HL-60/S4 treated with retinoic acid at 250 ng/mL for 4 days and 3 days (cell line): ENCODE data around the gene DARS2.
"Not testable (repeated sequence)": the region's sequence is repeated elsewhere in the genome, so short reads cannot be mapped to it uniquely, and the experiment has no call there.

Source experiments
- in situ Hi-C: fragments of 300-500 bp; cut with MboI; formaldehyde crosslinking; loops from 2 replicates; pipeline ENCODE4 v1.7.0; 2022; ENCODE audit warnings: low sequenced_read_pairs

The DARS2 gene

DNA sequence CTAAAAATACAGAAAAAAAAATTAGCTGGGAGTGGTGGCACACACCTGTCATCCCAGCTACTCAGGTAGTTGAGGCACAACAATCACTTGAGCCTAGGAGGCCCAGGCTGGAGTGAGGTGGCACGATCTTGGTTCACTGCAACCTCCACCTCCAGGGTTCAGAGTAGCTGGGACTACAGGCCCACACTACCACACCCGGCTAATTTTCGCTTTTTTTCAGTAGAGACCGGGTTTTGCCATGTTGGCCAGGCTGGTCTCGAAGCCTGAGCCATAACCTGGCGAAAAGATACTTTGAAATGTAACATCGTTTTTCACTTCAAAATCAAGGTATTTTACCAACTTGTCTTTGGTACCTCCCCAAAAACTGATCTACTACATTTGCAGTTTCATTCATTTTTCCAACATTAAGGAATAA is 37.3 kb downstream of the DARS2 start:
- in situ Hi-C loops = no loop called here

DNA sequence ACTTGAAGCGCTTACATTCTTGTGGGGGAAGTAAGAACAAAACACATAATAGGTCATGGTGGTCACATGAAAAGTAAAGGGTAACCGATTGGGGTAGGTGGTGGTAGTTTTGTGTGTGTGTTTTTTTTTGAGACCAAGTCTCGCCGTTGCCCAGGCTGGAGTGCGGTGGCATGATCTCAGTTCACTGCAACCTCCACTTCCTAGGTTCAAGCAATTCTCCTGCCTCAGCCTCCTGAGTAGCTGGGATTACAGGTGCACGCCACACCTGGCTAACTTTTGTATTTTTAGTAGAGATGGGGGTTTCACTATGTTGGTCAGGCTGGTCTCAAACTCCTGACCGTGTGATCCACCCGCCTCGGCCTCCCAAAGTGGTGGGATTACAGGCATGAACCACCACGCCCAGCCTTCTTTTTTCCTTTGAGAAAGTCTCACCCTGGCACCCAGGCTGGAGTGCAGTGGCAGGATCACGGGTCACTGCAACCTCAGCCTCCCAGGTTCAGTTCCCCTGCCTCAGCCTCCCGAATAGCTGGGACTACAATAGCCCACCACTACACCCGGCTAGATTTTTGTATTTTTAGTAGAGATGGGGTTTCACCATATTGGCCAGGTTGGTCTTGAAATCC is 37.8 kb downstream of the DARS2 start:
- in situ Hi-C loops = not testable (repeated sequence)

DNA sequence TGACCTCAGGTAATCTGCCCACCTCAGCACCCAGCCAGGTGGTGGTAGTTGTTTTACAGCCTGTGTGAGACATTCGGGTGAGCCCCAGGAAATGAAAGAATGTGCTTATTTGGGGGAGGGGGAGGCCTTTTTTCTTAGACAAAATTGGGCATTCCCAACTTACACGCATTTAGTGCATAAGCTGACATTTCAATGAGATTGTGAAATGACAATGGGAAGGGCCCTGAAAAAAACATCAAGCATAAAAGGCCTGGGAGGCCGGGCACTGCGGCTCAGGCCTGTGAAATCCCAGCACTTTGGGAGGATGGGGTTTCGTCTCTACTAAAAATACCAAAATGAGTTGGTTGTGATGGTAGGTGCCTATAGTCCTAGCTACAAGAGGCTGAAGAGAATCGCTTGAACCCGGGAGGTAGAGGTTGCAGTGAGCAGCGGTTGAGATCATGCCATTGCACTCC is 38.3 kb downstream of the DARS2 start:
- in situ Hi-C loops = no loop called here

DNA sequence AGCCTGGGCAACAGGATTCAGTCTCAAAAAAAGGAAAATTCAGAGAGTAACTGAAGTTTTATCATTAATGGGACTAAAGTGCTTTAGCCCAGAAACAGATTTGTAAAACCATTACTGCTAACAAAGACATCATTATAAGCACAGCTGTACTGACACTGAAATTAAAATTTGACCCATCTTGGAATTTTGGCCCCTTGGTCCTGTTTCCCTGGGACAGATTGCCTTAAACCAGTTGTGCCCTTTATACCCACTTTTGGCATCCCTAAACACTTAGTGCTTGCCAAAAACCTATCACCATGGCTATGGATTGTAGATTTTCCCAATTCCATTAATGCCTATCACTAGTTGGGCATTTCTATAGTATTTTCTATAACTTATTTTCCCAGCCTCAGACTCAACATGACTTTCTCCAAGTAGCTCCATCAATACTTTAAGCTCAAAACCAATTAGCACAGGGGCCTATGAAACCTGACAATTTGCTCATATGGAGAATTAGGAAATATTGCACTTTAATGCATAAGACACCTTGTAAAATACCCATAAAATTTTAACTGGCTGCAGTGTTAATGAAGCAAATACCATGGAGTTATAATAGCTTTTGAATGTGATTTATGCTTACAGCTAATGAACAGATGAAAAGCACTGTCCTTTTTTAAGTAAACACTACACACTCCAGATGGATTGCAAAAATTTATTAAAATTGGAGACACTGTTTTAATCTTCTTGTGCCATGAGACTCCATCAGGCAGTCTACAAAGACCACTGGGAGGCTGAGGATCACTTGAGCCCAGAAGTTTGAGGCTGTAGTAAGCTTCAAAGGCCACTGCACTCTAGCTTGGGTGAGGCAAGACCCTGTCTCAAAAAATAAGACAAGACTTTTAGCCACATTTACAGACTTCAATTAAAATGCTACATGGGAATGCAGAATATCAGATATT is 39.0 kb downstream of the DARS2 start:
- in situ Hi-C loops = no loop called here

DNA sequence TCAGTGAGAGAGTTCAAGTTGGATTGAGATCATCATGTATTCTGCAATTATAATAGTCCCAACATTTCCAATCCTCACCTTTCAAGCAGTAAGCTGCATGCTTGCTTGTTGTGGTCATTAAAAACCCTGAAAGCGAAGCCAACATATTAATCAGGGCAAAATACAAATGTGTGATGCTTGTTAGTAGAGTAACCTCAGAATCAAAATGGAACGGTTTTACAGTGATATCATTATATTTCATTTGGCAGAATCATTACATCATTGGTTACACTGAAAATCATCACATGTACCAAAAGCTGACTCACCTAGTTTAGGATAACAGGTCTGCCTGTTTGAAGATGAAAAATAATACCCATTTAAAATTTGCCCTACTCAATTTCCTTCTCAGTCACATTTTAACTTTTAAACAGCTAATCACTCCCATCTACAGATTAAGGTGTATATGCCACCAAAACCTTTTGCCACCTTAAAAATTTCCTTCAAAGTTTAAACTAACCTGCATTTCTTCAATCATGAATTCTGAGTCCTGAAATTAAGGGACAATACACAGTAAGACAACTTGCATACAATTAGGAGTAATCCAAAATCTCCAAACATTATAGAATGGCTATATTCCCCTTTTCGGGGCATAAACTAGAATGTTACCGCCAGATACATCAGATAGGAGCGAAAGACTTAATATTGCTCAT is 39.9 kb downstream of the DARS2 start:
- in situ Hi-C loops = no loop called here

DNA sequence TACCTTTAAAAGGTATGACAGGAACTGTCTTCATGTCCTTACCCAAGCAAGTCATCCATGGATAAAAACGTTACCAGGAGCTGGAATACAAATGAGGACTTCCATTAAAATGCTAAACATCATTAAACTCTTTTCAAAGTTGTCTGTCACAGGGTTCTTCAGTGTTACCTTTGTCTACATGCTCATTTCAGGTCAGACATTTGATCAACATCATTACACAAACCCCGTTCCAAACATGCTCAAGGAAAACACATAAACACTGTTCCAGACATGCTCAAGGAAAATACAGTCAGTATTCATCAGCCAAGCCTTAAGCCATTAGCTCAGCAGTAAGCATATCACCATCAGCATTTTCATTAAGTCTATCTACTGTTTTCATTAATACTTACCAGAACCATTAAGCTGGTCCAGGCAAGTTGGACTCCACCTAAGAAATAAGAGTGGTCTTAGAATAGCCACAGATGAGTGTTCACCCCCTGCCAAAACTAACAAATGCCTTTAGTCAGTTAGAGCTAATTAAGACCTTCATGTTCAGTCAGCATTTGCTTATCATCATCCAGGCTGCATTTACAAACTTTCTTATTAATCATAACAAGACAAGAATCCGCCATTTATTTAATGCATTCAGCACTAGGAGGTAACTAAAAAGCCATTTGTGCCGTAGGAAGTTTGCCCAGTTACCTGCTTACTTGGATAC is 41.1 kb downstream of the DARS2 start:
- in situ Hi-C loops = no loop called here

DNA sequence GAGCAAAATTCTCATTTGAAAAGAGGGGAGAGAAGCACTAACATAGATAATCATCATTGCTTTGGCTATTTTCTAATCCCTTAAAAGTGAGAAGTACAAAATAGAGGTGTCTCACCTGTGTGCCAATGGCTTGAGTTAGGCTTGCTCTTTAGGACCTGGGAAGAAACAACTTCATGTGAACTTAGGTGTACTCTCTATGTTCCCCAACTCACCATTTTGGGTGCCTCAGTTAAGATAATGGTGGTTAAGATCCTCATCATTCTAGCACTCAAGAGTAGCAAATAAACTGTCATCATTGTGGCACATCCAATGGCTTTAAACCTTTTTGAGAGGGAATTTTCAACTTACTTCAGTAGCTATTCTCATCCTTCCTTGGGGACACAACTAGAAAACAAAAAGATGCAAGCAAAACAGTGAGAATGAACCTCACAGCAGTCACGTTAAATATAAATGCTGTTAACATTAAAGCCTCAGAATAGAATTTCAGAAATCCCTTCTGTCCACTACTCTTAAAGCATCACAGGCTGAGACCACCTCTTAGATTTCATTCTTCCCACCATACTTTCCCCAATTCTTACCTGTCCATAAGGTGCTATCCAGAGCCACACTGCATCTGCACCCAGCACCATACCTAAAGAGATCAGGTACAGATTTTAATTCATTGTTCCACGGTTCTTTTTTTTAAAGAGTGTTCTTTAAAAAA is 42.1 kb downstream of the DARS2 start:
- in situ Hi-C loops = no loop called here

DNA sequence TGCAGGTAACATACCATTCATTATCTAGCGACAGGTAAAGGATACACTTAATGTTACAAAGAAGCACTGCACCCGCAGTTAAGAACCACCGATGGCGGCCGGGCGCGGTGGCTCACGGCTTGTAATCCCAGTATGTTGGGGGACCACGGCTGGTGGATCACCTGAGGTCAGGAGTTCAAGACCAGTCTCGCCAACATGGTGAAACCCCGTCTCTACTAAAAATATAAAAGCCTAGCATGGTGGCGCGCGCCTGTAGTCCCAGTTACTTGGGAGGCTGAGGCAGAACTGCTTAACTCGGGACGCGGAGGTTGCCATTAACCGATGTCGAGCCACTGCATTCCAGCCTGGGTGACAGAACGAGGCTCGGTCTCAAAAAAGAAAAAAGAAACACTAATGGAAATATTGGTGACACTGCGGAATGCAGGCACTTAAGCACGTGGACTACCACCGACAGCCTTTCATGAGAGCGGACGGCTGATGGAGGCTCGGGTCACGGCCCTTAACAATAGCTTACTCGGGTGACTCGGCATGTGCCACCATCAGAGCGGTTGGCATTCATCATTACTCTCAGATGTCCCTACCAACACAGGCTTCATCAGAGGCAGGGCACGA is 42.8 kb downstream of the DARS2 start:
- in situ Hi-C loops = no loop called here

DNA sequence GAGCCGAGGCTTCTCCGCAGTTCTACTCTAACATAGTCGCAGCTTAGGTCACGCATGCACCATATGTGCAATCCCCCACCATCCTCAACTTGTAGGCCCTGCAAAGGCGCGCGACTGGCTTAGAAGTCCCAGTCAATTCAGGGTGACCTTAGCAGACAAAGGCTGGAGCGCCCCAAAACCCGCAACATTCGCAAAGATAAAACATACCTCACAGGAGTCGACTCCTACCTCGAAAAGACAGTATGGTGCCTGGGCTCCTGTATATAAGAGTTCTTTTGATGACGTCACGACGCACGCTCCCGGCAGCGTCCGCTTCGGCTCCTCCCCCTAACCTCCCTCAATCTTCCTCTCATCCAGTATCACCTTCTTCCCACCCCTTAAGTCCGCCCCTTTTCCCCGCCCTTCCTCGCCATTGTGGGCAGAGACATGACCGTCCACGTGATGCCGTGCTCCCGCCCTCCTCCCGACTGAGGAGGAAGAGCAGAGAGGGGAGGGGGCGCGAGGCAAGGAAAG is 43.3 kb downstream of the DARS2 start, which contains the start of gene GAS5:
TSS of gene GAS5 (minus strand) at position 237 of the 513 bp plus-strand sequence.
- in situ Hi-C loops = no loop called here

DNA sequence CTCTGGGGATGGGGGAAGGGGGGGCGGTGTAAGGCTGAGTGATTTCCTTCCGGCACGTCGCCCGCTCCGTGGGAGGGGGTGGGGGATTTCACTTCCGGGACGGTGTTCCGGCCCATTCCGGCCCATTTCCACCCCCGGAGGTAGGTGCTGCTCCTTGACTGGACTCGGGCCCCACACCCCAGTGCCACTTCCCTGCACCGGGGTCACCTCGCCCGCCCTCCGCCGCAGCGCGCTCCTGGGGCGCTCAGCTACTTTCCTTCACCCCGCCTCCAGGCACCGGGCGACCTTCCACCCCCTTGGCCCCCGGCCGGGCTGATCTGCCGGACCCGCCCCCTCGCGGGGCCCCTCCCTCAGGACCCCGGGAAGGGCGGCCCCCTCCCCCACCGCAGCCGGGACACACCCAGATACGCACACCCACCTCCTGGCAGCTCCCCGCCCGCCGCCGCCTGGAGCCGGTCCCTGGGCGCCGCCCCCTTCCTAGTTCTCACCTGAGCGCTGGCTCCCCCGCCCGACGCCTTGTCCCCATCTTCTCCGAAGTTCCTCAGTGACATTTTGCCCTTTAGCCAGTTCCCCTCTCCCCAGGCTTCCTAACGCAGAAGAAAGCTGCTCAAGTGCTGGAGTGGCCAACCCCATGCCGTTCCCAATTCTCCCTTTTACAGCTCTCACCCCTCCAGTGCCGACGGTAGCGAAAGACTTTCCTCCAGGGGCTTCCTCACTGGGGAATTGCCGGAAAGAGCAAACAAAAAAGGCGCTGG is 44.0 kb downstream of the DARS2 start, which contains the start of gene ZBTB37:
TSS of gene ZBTB37 (plus strand) at position 115 of the 755 bp plus-strand sequence. CDS start 1,846 bp downstream, outside the sequence.
- in situ Hi-C loops = no loop called here

DNA sequence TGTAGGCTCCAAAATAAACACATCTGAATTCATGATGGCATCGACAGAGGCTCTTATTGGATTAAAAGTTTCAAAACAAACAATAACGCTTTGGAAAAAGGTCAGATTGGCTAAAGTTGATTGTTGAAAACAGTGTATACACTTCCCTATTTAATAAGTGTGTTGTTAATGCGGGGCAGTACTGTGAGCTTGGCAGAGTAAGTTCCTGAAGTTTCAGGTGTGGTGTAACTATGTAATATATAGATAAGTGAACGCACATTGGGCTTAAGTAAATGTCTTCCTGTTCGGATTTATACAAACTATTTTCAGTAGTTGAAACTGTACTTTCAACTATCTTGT is 44.5 kb downstream of the DARS2 start:
- in situ Hi-C loops = no loop called here

DNA sequence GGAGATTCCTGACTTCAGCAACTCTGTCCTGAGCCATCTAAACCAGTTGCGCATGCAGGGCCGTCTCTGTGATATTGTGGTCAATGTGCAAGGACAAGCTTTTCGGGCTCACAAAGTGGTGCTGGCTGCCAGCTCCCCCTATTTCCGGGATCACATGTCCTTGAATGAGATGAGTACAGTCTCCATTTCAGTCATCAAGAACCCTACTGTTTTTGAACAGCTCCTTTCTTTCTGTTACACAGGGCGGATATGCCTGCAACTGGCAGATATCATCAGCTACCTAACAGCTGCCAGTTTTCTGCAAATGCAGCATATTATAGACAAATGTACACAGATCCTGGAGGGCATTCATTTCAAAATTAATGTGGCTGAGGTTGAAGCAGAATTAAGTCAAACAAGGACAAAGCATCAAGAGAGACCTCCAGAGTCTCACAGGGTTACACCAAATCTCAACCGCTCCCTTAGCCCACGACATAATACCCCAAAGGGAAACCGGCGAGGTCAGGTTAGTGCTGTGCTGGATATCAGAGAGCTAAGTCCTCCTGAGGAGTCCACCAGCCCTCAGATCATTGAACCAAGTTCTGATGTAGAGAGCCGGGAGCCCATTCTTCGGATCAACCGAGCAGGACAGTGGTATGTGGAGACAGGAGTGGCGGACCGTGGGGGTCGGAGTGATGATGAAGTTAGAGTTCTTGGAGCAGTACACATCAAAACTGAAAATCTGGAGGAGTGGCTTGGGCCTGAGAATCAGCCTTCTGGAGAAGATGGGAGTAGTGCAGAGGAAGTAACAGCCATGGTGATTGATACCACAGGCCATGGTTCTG is 46.0 kb downstream of the DARS2 start:
- in situ Hi-C loops = no loop called here

DNA sequence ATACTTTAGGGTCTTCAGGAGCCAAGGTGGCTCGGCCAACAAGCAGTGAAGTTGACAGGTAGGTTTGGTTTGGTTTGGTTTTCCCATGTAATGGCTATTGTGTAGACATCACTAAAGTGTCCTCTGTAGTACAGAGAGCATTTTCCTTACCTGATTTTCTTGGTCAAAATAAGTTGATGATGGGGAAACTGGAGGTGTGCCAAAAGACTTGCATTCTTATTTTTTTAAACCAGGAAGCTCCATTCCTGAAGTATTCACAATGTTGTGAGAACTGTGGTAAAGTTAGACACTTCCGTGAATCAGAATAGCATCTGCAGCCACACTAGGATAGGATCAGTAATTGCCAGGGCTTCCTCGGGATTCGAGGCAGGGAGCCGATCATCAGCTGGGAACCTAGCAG is 46.6 kb downstream of the DARS2 start:
- in situ Hi-C loops = no loop called here

DNA sequence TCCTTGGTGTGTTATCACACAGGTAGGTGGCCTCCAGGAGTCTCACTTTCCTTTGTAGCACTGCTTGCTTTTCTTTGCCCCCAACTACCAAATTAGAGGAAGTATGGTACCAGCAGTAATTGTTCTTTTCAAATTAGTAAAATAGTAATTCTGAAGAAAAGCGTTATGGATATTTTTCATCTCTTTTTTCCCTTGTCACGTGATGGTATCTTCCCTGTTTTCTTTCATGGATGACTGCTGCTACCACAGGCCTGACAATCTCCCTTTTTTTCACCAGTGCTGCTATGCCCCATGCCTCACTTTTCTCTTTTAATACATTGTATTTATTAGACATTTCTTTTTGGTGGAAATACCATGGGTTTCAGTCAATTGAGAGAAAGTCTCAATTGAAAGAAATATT is 47.0 kb downstream of the DARS2 start:
- in situ Hi-C loops = no loop called here

DNA sequence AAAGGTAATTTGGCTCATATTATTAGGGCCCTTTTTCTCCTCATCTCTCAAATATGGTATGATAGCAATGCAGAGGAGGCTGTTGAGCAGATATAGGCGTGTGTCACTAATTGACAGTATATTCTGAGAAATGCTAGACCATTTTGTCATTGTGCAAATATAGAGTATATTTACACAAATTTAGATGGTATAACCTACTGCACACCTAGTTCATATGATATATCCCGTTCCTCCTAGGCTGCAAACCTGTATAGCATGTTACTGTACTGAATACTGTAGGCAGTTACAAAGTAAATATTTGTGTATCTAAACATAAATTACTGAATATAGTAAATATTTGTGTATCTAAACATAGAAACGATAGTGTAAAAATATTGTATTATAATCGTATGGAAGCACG is 52.3 kb downstream of the DARS2 start:
- in situ Hi-C loops = no loop called here

DNA sequence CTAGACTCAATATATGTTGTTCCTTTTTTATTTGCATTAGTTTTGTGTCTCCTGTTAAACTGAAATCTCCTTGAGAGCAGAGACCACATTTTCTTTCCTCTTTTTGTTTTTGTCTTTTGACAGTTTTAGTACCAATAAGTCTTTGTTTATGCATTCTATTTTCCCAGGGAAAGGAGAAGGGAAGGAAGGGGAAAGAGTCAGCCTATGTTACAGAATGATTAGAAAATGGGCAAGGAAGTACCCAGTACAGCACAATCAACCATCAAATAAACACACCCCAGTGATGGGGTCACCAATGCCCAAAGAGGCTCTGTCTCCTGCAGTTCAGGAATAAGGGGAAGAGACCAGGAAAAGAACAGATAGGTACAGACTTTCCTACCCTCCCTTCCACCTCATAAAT is 53.8 kb downstream of the DARS2 start:
- in situ Hi-C loops = no loop called here

DNA sequence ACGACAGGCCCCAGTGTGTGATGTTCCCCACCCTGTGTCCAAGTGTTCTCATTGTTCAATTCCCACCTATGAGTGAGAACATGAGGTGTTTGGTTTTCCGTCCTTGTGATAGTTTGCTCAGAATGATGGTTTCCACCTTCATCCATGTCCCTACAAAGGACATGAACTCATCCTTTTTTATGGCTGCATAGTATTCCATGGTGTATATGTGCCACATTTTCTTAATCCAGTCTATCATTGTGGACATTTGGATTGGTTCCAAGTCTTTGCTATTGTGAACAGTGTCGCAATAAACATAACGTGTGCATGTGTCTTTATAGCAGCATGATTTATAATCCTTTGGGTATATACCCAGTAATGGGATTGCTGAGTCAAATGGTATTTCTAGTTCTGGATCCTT is 56.6 kb downstream of the DARS2 start:
- in situ Hi-C loops = not testable (repeated sequence)

DNA sequence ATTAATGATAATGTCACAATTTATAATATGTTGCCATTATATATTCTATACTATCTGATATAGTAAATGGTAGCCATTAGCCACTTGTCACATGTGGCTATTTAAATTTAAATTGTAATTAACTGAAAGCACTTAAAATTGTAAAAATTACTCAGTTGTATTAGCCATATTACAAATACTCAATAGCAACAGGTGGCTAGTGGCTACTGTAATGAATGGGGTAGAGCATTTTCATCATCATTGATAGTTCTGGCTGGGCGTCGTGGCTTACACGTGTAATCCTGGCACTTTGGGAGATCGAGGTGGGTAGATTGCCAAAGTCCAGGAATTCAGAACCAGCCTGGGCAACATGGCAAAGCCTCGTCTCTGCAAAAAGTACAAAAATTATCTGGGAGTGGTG is 60.2 kb downstream of the DARS2 start:
- in situ Hi-C loops = no loop called here
